Spleen (tissue), 11 donors: ENCODE results near the gene RAB30. TPM values are rescaled to one million over a fixed set of nuclear protein-coding genes. Genes with fewer than 3 reads are reported as not detected.

Experiments
- DNase-seq: peaks from one replicate; pipeline ENCODE4 v3.0.0-alpha.2; 2020
- H3K27ac ChIP-seq, 8 donors: fragments of 200-600 bp; sonication (generic) in 7 of 8; 1 replicate in 4 of 8; 2 replicates in 4 of 8; pipeline versions ENCODE4 v1.5.0 to v1.8.0; 2016 to 2021; ENCODE audit warnings: inconsistent platforms in 4 of 8, mild to moderate bottlenecking in 4 of 8, moderate library complexity in 1 of 8
- H3K27me3 ChIP-seq, 7 donors: fragments of 200-600 bp; sonication (generic) in 6 of 7; replicated peaks in 1 of 7; 1 replicate in 4 of 7; 2 replicates in 3 of 7; pipeline versions ENCODE4 v1.5.0 to v1.8.0; 2016 to 2021; ENCODE audit warnings: inconsistent platforms in 3 of 7, mild to moderate bottlenecking in 1 of 7
- H3K36me3 ChIP-seq, 6 donors: fragments of 200-600 bp; sonication (generic) in 5 of 6; 1 replicate in 4 of 6; 2 replicates in 2 of 6; pipeline versions ENCODE4 v1.5.0 to v1.8.0; 2016 to 2021; ENCODE audit warnings: inconsistent platforms in 2 of 6
- H3K4me1 ChIP-seq, 6 donors: fragments of 200-600 bp; sonication (generic) in 5 of 6; 1 replicate in 3 of 6; 2 replicates in 3 of 6; pipeline versions ENCODE4 v1.5.0 to v1.8.0; 2016 to 2021; ENCODE audit warnings: inconsistent platforms in 3 of 6
- H3K4me3 ChIP-seq, 8 donors: fragments of 200-600 bp; sonication (generic) in 7 of 8; 1 replicate in 4 of 8; 2 replicates in 4 of 8; pipeline versions ENCODE4 v1.5.0 to v1.8.0; 2016 to 2021; ENCODE audit warnings: inconsistent platforms in 4 of 8, mild to moderate bottlenecking in 4 of 8, moderate library complexity in 2 of 8
- H3K9me3 ChIP-seq, 8 donors: fragments of 200-600 bp; sonication (generic) in 7 of 8; 1 replicate in 4 of 8; 2 replicates in 4 of 8; pipeline versions ENCODE4 v1.5.0 to v1.8.0; 2016 to 2021; ENCODE audit warnings: inconsistent platforms in 4 of 8
- POLR2A ChIP-seq, 3 donors: fragments of 450-650 bp; IDR thresholded peaks; one replicate each; pipeline ENCODE4 v1.5.1; 2017; ENCODE audit warnings: antibody characterized with exemption in 3 of 3, mild to moderate bottlenecking in 1 of 3
- POLR2AphosphoS5 ChIP-seq, 3 donors: sonication (generic); formaldehyde crosslinking; IDR thresholded peaks; one replicate each; pipeline ENCODE4 v1.5.1; 2017; ENCODE audit warnings: antibody characterized with exemption in 3 of 3
- WGBS, 5 donors: extraction: QIAGEN DNeasy Blood & Tissue Kit in 3 of 5; methylation state at CpG; one replicate each; pipeline versions ENCODE4 v1.1.5 to v1.1.7; 2013 to 2018; 5-methylcytosine and 5-hydroxymethylcytosine counted together
- intact Hi-C: fragments of 100-400 bp; cut with DNase I; formaldehyde crosslinking; loops from one replicate; pipeline ENCODE4 v1.15.0; 2023; ENCODE audit warnings: low total_unique reads
- polyA plus RNA-seq, 3 donors: library from polyadenylated mRNA; stranded (reverse); fragments of 200-250 nt; gene quantifications; one replicate each; pipeline ENCODE4 v1.2.1, GENCODE V29; 2013
- total RNA-seq, 7 donors: library from RNA; depleted of rRNA in 3 of 7; stranded (reverse); fragments of >200 nt in 3 of 7; fragmentation: NEBNext Ultra II Directional in 4 of 7; extraction: Animal tissue kit (Norgen Biotek cat#: 25700) in 4 of 7; gene quantifications; one replicate each; pipeline versions ENCODE4 v1.1.0 to v1.2.1, GENCODE V29; 2016 to 2021
- TF ChIP-seq, protein P1 (sequence below), 11 experiments: fragments of 200-600 bp in 7 of 11; fragments of 450-650 bp in 4 of 11; sonication (generic) in 4 of 11; IDR thresholded peaks in 8 of 11; conservative IDR thresholded peaks in 3 of 11; 1 replicate in 7 of 11; 2 replicates in 4 of 11; pipeline versions ENCODE4 v1.4.0 to v1.8.0; 2016 to 2021; ENCODE audit warnings: antibody characterized with exemption in 11 of 11, inconsistent platforms in 4 of 11, mild to moderate bottlenecking in 1 of 11
- donor health status: healthy with polysubstance abuse.
- donor health status: DM: no; HTN: no; CAD: no; lungs with moderate emphysema.
- donor health status: DM: no; HTN: no; CAD: no.
- donor health status: Bipolar disorder and iron deficiency.
- donor health status: healthy.
- donor health status: DM: no; HTN: no; CAD: no.
- donor health status: DM: yes; HTN: yes; CAD: no.

Gene RAB30
- total and polyA plus RNA-seq, 10 donors: 3.8 to 42.8 (median 29.8) TPM

- no peak for DNase-seq
- WGBS, 5 donors: 72 to 78% (median 77%) methylated on average over 5 of the region's 5 CpGs
- intact Hi-C loops: no loop called here
- H3K27ac ChIP-seq: peak overlapping the region; percentile 4 to 72 (median 54)
- peaks cover 0 to 4% (median 0%) of the 10 kb centered on the region in 6 donors for H3K36me3 ChIP-seq
- H3K9me3 ChIP-seq: no peaks in the 10 kb centered on the region
- H3K27me3 ChIP-seq: no peaks in the 10 kb centered on the region
- peaks cover 28 to 66% (median 36%) of the 10 kb centered on the region in 6 donors for H3K4me1 ChIP-seq
- H3K4me3 ChIP-seq: peak overlapping the region in 1 of 8 donors; percentile 15
- TF ChIP-seq POLR2AphosphoS5 (IDR thresholded peaks at IDR 0.05) (no peak), POLR2A (IDR thresholded peaks at IDR 0.05) (no peak)
- TF ChIP-seq, protein P1, sequence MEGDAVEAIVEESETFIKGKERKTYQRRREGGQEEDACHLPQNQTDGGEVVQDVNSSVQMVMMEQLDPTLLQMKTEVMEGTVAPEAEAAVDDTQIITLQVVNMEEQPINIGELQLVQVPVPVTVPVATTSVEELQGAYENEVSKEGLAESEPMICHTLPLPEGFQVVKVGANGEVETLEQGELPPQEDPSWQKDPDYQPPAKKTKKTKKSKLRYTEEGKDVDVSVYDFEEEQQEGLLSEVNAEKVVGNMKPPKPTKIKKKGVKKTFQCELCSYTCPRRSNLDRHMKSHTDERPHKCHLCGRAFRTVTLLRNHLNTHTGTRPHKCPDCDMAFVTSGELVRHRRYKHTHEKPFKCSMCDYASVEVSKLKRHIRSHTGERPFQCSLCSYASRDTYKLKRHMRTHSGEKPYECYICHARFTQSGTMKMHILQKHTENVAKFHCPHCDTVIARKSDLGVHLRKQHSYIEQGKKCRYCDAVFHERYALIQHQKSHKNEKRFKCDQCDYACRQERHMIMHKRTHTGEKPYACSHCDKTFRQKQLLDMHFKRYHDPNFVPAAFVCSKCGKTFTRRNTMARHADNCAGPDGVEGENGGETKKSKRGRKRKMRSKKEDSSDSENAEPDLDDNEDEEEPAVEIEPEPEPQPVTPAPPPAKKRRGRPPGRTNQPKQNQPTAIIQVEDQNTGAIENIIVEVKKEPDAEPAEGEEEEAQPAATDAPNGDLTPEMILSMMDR (IDR thresholded peaks at IDR 0.05 in 8 of 11, conservative IDR thresholded peaks at IDR 0.05 in 3 of 11): no peak
Observed at GRCh38 chr11:83007477-83007876, 64.2 kb downstream of the RAB30 start.

DNA sequence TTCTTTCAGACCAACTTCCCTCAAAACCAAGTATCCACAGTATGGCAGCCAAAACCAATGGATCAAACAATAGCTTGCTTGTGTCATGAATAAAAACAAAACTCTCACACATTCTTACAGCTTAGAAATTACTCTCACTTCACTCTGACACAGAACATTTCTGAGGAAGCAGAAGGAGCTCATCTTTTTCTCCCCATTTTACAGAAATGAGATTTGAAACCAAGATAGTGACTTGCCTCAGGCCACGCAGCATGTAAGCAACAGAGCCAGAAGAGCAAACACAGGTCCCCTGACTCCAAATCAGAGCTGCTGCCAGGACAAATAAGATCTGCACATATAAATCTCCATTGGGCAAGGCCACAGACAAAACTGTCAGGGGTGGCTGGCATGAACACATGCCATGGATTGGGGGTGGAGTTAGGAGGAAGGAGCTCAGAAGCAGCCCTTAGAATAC is 64.8 kb downstream of the RAB30 start:
- TF ChIP-seq POLR2A (IDR thresholded peaks at IDR 0.05) (no peak), POLR2AphosphoS5 (IDR thresholded peaks at IDR 0.05) (no peak)
- TF ChIP-seq, protein P1 (IDR thresholded peaks at IDR 0.05 in 8 of 11, conservative IDR thresholded peaks at IDR 0.05 in 3 of 11): no peak
- no peak for DNase-seq
- H3K4me1 ChIP-seq: peaks cover 23 to 67% (median 33%) of the 10 kb centered on the region in 6 donors
- H3K27ac ChIP-seq: peak overlapping the region in 5 of 8 donors; percentile 22 to 72 (median 60)
- WGBS, 5 donors: 42 to 72% (median 52%) methylated on average over 1 of the region's 1 CpG
- peaks cover 0 to 4% (median 0%) of the 10 kb centered on the region in 6 donors for H3K36me3 ChIP-seq
- H3K27me3 ChIP-seq: no peaks in the 10 kb centered on the region
- intact Hi-C loops: no loop called here
- no peaks in the 10 kb centered on the region for H3K9me3 ChIP-seq
- no peak overlapping the region for H3K4me3 ChIP-seq

- no peak for TF ChIP-seq POLR2A (IDR thresholded peaks at IDR 0.05)
- TF ChIP-seq, protein P1 (IDR thresholded peaks at IDR 0.05 in 8 of 11, conservative IDR thresholded peaks at IDR 0.05 in 3 of 11): no peak
- no peaks in the 10 kb centered on the region for H3K9me3 ChIP-seq
- intact Hi-C loops: no loop called here
- no peak for DNase-seq
- H3K27me3 ChIP-seq: no peaks in the 10 kb centered on the region
- 85 to 96% (median 93%) methylated on average over 2 of the region's 2 CpGs for WGBS, 5 donors
- no peak overlapping the region for H3K27ac ChIP-seq
- peaks cover 0 to 2% (median 0%) of the 10 kb centered on the region in 6 donors for H3K36me3 ChIP-seq
- H3K4me3 ChIP-seq: no peak overlapping the region
- H3K4me1 ChIP-seq: peaks cover 19 to 69% (median 30%) of the 10 kb centered on the region in 6 donors
Observed at GRCh38 chr11:83004746-83005556, 66.7 kb downstream of the RAB30 start.

GRCh38 chr11:83002522-83002921 is 69.2 kb downstream of the RAB30 start:
- Histone ChIP-seq H3K9me3 (no peaks in the 10 kb centered on the region), H3K27me3 (no peaks in the 10 kb centered on the region), H3K4me1 (peaks cover 8 to 72% (median 28%) of the 10 kb centered on the region in 6 donors), H3K4me3 (no peak overlapping the region), H3K27ac (no peak overlapping the region), H3K36me3 (no peaks in the 10 kb centered on the region)
- intact Hi-C loops: no loop called here
- no peak for DNase-seq
- TF ChIP-seq POLR2A (IDR thresholded peaks at IDR 0.05) (no peak), POLR2AphosphoS5 (IDR thresholded peaks at IDR 0.05) (no peak)
- TF ChIP-seq, protein P1 (IDR thresholded peaks at IDR 0.05 in 8 of 11, conservative IDR thresholded peaks at IDR 0.05 in 3 of 11): no peak
- 91 to 97% (median 93%) methylated on average over 3 of the region's 3 CpGs for WGBS, 5 donors
